ENCODE data around the gene TIGD3.
"Not testable (repeated sequence)": the region's sequence is repeated elsewhere in the genome, so short reads cannot be mapped to it uniquely, and the experiment has no call there.

The TIGD3 gene

GRCh38 chr11:65325435-65325834 is 29.1 kb upstream of the TIGD3 start:
- DNase-seq: no peak

- no peak for DNase-seq
Observed at GRCh38 chr11:65327021-65327420, 27.5 kb upstream of the TIGD3 start.

DNA sequence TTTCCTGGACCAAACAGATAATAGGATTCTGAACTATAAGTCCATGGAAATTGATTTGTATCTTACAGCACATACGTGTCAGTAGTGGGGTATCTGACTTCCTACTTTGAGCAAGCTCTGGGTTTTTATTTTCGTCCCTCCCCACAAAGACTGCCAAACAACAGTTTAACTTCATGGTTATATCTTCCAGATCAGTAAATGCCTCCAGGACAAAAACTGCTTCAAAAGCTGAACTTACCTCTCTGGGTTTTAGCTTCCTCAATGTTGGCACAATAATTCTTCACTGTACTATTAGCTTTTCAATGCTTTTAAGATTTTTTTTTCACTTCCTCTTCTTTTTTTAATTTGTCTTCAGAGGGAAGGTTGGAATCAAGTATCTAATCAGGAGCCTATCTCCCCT is 25.1 kb upstream of the TIGD3 start:
- no peak for DNase-seq

- peak; percentile 87 to 93 for DNase-seq
Observed at GRCh38 chr11:65329944-65330403, 24.6 kb upstream of the TIGD3 start.

- no peak for DNase-seq
Observed at GRCh38 chr11:65330544-65330943, 24.0 kb upstream of the TIGD3 start.

- DNase-seq: not testable (repeated sequence)
Observed at GRCh38 chr11:65332591-65332990, 22.0 kb upstream of the TIGD3 start.

GRCh38 chr11:65334696-65335295 is 19.8 kb upstream of the TIGD3 start:
- DNase-seq: no peak

DNA sequence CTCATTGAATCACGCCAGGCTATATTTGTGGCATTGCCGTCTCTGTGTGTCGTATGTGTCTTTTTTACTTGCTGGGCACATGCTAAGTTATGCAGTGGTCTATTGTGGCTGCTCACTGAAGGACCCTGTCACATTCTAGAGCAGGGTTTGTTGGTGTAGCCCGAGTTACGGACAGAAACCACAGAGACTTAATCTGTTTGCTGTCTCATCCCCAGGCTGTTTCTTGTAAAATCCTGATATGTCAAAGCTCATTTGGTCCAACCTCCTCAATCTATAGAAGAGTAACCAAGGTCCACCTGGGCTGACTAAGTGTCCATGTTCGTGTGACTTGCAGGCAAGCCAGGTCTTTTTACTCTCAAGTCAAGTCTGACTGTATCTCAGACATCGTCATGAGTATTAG is 15.9 kb upstream of the TIGD3 start:
- DNase-seq: no peak

- no peak for DNase-seq
Observed at GRCh38 chr11:65340226-65340625, 14.3 kb upstream of the TIGD3 start.

- no peak for DNase-seq
Observed at GRCh38 chr11:65341856-65342255, 12.7 kb upstream of the TIGD3 start.

- no peak for DNase-seq
Observed at GRCh38 chr11:65351511-65351910, 3.0 kb upstream of the TIGD3 start.

GRCh38 chr11:65352783-65353182 is 1.8 kb upstream of the TIGD3 start:
- no peak for DNase-seq

- DNase-seq: no peak
Observed at GRCh38 chr11:65353376-65353775, 1.2 kb upstream of the TIGD3 start.

DNA sequence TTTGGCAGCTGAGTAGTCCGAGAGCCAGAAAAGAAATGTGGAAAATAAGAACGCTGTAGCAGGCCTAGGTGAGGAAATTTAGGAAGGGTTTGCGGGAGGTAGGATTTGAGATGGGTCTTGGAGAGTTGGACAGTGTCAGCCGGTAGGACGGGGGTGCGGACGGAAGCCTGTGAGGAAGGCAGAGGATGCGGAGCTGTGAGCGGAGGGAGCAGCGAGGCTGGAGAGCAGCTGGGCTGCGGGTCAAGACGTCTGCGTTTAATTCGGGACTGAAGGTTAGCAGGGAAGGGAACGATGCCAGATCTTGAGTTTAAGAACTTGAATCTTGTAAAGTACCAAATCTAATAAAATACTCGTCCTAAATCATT is 669 bp upstream of the TIGD3 start:
- no peak for DNase-seq

- DNase-seq: peak; percentile 61 to 66
Observed at GRCh38 chr11:65355013-65355775, 643 bp downstream of the TIGD3 start.

DNA sequence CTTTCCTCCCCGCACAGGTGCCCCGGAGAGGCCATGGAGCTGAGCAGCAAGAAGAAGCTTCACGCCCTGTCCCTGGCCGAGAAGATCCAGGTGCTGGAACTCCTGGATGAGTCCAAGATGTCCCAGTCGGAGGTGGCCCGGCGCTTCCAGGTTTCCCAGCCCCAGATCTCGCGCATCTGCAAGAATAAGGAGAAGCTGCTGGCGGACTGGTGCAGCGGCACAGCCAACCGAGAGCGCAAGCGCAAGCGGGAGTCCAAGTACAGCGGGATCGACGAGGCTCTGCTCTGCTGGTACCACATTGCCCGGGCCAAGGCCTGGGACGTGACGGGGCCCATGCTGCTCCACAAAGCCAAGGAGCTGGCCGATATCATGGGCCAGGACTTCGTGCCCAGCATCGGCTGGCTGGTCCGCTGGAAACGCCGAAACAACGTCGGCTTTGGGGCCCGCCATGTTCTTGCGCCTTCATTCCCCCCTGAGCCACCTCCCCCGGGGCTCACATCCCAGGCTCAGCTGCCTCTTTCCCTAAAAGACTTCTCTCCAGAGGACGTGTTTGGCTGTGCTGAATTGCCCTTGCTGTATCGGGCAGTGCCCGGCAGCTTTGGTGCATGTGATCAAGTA is 1.3 kb downstream of the TIGD3 start:
- no peak for DNase-seq

- no peak for DNase-seq
Observed at GRCh38 chr11:65356394-65356972, 1.9 kb downstream of the TIGD3 start.

DNA sequence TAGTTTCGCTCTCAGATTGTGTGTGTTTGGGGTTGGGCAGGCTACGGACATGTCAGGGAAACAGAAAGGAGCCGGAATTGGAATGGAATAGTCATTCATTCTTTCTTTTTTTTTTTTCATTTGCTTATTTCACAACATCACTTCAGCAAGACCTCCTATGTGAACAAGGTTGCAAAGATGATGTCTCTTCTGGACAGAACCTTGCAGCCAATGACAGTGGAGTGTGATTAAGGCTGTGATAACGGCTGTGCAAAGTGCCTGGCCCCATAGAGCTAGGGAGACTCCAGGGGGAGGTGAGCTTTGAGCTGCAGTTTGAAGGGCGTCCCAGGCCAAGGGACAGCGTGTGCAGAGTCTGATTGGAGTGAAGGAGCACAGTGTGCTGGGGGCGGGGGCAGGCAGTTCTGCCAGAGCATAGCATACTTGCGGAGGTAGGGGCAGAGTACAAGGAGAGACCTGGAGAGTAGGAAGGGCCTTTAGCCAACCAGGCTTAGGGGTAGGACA is 3.4 kb downstream of the TIGD3 start:
- no peak for DNase-seq

- DNase-seq: no peak
Observed at GRCh38 chr11:65362320-65362931, 7.9 kb downstream of the TIGD3 start.

DNA sequence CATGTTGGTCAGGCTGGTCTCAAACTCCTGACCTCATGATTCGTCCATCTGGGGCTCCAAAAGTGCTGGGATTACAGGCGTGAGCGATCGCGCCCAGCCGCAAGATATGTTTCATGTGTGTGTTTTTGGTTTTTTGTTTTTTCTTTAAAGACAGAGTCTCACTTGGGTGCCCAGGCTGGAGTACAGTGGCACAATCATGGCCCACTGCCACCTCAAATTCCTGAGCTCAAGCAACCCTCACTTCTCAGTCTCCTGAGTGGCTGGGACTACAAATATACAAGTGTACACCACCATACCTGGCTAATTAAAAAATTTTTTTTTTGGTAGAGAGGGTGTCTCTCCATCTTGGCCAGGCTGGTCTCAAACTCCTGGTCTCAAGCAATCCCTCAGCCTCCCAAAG is 8.4 kb downstream of the TIGD3 start:
- DNase-seq: no peak

DNA sequence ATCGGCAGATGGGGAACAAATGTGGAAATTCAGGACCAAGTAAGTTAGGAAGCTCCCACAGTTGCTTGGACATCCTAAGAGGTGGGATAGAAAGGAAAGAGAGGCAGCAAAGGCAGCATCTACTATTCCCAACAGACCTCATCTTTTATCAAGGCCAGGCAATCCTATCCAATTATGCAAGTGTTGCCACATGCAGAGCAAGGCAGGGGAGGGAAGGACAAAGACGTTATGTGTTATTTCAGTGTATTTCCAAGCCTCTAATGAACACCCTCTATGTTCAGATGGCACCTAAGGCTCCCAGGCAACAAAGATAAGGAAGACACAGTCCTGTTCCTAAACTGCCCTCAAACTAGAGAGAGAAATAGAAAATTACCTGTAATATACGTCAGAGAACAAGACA is 9.2 kb downstream of the TIGD3 start:
- DNase-seq: no peak

- DNase-seq: peak; percentile 59 to 78
Observed at GRCh38 chr11:65366340-65366773, 11.8 kb downstream of the TIGD3 start.

- DNase-seq: no peak
Observed at GRCh38 chr11:65370659-65371049, 16.1 kb downstream of the TIGD3 start.

Data from NCI-H2081 (cell line).